Tibial nerve (tissue), 4 donors: ENCODE data around the gene IQCN. TPM values are rescaled to one million over a fixed set of nuclear protein-coding genes. Genes with fewer than 3 reads are reported as not detected.

Experiments
- DNase-seq, 2 donors: peaks; one replicate each; pipeline ENCODE4 v3.0.0-alpha.2; 2019; ENCODE audit warnings: low spot score in 2 of 2
- H3K27ac ChIP-seq, 4 donors: fragments of 200-600 bp; sonication (generic) in 3 of 4; one replicate each; pipeline ENCODE4 v1.5.1; 2017 to 2019; ENCODE audit warnings: mild to moderate bottlenecking in 1 of 4
- H3K27me3 ChIP-seq, 2 donors: fragments of 200-600 bp; sonication (generic) in 1 of 2; one replicate each; pipeline versions ENCODE4 v1.5.1 to v1.6.0; 2017 to 2019
- H3K36me3 ChIP-seq, 3 donors: fragments of 200-600 bp; sonication (generic); one replicate each; pipeline ENCODE4 v1.5.1; 2018 to 2019
- H3K4me1 ChIP-seq, 4 donors: fragments of 200-600 bp; sonication (generic) in 3 of 4; one replicate each; pipeline ENCODE4 v1.5.1; 2017 to 2019
- H3K4me3 ChIP-seq, 4 donors: fragments of 200-600 bp; sonication (generic) in 3 of 4; one replicate each; pipeline ENCODE4 v1.5.1; 2017 to 2019; ENCODE audit warnings: mild to moderate bottlenecking in 1 of 4, moderate library complexity in 1 of 4
- H3K9me3 ChIP-seq, 4 donors: fragments of 200-600 bp; sonication (generic) in 3 of 4; one replicate each; pipeline ENCODE4 v1.5.1; 2017 to 2019
- EP300 ChIP-seq, 2 donors: sonication (generic); formaldehyde crosslinking; IDR thresholded peaks; one replicate each; pipeline ENCODE4 v1.6.1; 2017; ENCODE audit warnings: antibody characterized with exemption in 2 of 2, mild to moderate bottlenecking in 1 of 2
- POLR2A ChIP-seq, 2 donors: fragments of 450-650 bp; IDR thresholded peaks; one replicate each; pipeline ENCODE4 v1.6.1; 2017; ENCODE audit warnings: antibody characterized with exemption in 2 of 2, mild to moderate bottlenecking in 2 of 2, moderate library complexity in 2 of 2
- WGBS, 2 donors: methylation state at CpG; one replicate each; pipeline ENCODE4 v1.1.5; 2018; 5-methylcytosine and 5-hydroxymethylcytosine counted together
- small RNA-seq: library from RNA; depleted of rRNA; stranded (forward); fragments of <200 nt; gene quantifications from one replicate; pipeline ENCODE3, GENCODE V24; 2016
- total RNA-seq, 4 donors: library from RNA; depleted of rRNA; stranded (reverse); fragments of >200 nt; gene quantifications; one replicate each; pipeline ENCODE4 v1.1.0, GENCODE V29; 2016
- TF ChIP-seq, protein P1 (sequence below), 5 experiments: fragments of 200-600 bp in 3 of 5; fragments of 450-650 bp in 2 of 5; sonication (generic) in 3 of 5; IDR thresholded peaks; one replicate each; pipeline ENCODE4 v1.5.1; 2016 to 2019; ENCODE audit warnings: antibody characterized with exemption in 5 of 5, mild to moderate bottlenecking in 3 of 5, moderate library complexity in 2 of 5

The IQCN gene
- total RNA-seq, 4 donors from 2014 or later = 2.3 to 11.4 (median 8.2) TPM

DNA sequence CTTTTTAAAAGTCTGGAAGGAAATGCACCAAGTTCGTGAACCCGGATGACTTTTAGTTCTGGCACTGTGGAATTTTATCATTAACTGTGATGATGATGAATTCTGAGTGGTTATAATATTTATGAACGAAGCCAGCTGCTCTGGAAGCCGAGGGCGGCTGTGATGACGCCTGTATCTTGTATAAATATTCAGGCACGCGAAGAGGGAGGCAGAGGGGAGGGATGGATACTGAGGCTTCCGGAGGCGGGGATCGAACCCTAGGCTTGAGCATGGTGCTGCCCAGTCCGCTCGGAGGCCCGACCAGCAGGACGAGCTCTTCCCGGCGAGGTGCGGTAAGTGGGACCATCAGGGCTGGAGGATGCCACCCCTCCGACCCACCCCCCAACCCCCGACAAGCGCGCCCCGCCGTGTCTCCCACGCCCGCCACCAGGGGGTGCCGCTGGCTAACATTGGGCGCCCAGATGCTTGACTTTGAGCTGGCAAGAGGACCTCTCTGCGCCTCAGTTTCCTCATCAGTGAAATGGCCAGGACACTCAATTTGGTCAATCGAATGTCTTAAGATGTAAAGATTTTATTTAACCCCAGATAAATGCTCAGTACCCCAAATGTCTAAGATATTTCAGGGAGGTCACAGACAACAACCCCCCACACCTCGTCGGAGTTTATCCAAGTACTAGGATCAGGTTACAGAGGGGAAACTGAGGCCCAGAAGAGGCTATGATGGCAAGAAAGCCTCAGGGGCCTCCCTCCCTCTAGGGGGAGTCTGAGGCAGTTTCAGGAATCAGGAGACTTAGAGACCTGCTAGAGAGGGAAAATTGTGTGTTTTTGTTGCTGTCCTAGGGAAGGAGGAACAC is 65.9 kb downstream of the IQCN start:
- 15 to 26% methylated on average over 15 to 26 of the region's 32 CpGs for WGBS, 2 donors
- Histone ChIP-seq H3K27ac (peak overlapping the region in 1 of 4 donors; percentile 46), H3K36me3 (no peaks in the 10 kb centered on the region), H3K9me3 (no peaks in the 10 kb centered on the region), H3K4me1 (peaks cover 0 to 25% (median 9%) of the 10 kb centered on the region in 4 donors), H3K4me3 (no peak overlapping the region), H3K27me3 (peaks cover 0 to 10% of the 10 kb centered on the region in 2 donors)
- TF ChIP-seq, protein P1, sequence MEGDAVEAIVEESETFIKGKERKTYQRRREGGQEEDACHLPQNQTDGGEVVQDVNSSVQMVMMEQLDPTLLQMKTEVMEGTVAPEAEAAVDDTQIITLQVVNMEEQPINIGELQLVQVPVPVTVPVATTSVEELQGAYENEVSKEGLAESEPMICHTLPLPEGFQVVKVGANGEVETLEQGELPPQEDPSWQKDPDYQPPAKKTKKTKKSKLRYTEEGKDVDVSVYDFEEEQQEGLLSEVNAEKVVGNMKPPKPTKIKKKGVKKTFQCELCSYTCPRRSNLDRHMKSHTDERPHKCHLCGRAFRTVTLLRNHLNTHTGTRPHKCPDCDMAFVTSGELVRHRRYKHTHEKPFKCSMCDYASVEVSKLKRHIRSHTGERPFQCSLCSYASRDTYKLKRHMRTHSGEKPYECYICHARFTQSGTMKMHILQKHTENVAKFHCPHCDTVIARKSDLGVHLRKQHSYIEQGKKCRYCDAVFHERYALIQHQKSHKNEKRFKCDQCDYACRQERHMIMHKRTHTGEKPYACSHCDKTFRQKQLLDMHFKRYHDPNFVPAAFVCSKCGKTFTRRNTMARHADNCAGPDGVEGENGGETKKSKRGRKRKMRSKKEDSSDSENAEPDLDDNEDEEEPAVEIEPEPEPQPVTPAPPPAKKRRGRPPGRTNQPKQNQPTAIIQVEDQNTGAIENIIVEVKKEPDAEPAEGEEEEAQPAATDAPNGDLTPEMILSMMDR (IDR thresholded peaks at IDR 0.05) = peak; percentile 36 to 67 (median 59)
- peak in 1 of 2 donors; percentile 8 for TF ChIP-seq EP300 (IDR thresholded peaks at IDR 0.05)
- TF ChIP-seq POLR2A (IDR thresholded peaks at IDR 0.05) = no peak
- DNase-seq = no peak

Small RNA genes lying within 50 kb of the gene (small RNA-seq; reads per million reads assigned to genes)
- gene MIR3188 = 0.85 reads per million
- gene RPL39P38 = not detected

Other genes with a start within 250 kb of the IQCN start
- gene IL12RB1, start 187.5 kb downstream of the IQCN start, total RNA-seq = 1 to 10 TPM; 1.0 to 4.8 (median 1.9) TPM
- gene MAST3, start 176.7 kb downstream of the IQCN start, total RNA-seq = 10 to 100 TPM in 2 of 4 donors, 1 to 10 TPM in 2; 7.6 to 19.8 (median 10.0) TPM
- gene PIK3R2, start 121.3 kb downstream of the IQCN start, total RNA-seq = 10 to 100 TPM; 12.2 to 38.1 (median 15.7) TPM
- gene IFI30, start 100.6 kb downstream of the IQCN start, total RNA-seq = 100 to 1,000 TPM in 1 of 4 donors, 10 to 100 TPM in 3; 19.0 to 101 (median 29.4) TPM
- 10 to 100 TPM; 11.1 to 19.0 (median 15.5) TPM for gene MPV17L2, start 81.2 kb downstream of the IQCN start, total RNA-seq
- gene RAB3A, start 70.4 kb downstream of the IQCN start, total RNA-seq = 1 to 10 TPM in 3 of 4 donors, not detected in 1; 1.5 to 5.1 (median 3.9) TPM
- under 1 TPM in 3 of 4 donors, not detected in 1; under 0.01 to 0.60 (median 0.59) TPM for gene PDE4C, start 48.0 kb downstream of the IQCN start, total RNA-seq
- 100 to 1,000 TPM; 309 to 553 (median 486) TPM for gene JUND, start 7.2 kb upstream of the IQCN start, total RNA-seq
- 100 to 1,000 TPM in 3 of 4 donors, 10 to 100 TPM in 1; 70.4 to 167 (median 156) TPM for gene LSM4, start 48.6 kb upstream of the IQCN start, total RNA-seq
- 10 to 100 TPM; 15.9 to 27.9 (median 20.1) TPM for gene PGPEP1, start 66.1 kb upstream of the IQCN start, total RNA-seq
- gene GDF15, start 111.7 kb upstream of the IQCN start, total RNA-seq = 10 to 100 TPM in 2 of 4 donors, 1 to 10 TPM in 2; 4.2 to 31.0 (median 13.2) TPM
- 10 to 100 TPM in 2 of 4 donors, 1 to 10 TPM in 2; 9.0 to 13.8 (median 9.8) TPM for gene LRRC25, start 123.2 kb upstream of the IQCN start, total RNA-seq
- gene SSBP4, start 144.9 kb upstream of the IQCN start, total RNA-seq = 100 to 1,000 TPM in 1 of 4 donors, 10 to 100 TPM in 3; 67.4 to 172 (median 84.2) TPM
- 10 to 100 TPM; 43.5 to 82.2 (median 52.4) TPM for gene ISYNA1, start 163.7 kb upstream of the IQCN start, total RNA-seq
- 10 to 100 TPM; 13.8 to 45.9 (median 26.0) TPM for gene ELL, start 247.6 kb upstream of the IQCN start, total RNA-seq